DMS79 (cell line): Measurements from ENCODE around the gene MTG1.

Experiments
- DNase-seq: peaks from one replicate; lab custom pipeline; 2025; lab: John Stamatoyannopoulos, UW

Gene MTG1

DNA sequence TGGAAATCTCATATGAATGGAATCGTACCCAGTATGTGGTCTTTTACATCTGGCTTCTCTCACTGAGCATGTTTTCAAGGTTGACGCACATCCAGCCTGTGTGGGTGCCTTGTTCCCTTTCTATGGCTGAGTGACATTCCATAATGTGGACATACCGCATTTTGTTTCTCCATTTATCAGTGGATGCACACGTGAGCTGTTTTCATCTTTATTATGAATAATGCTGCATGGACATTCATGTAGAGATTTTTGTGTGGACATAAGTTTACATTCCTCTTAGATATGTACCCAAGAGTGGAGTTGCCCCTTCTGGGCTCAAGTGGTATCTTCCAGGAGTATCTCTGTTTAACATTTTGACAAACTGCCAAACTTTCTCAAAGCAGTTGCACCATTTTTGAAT lies 58.5 kb downstream of the MTG1 start:
- DNase-seq: no peak

DNA sequence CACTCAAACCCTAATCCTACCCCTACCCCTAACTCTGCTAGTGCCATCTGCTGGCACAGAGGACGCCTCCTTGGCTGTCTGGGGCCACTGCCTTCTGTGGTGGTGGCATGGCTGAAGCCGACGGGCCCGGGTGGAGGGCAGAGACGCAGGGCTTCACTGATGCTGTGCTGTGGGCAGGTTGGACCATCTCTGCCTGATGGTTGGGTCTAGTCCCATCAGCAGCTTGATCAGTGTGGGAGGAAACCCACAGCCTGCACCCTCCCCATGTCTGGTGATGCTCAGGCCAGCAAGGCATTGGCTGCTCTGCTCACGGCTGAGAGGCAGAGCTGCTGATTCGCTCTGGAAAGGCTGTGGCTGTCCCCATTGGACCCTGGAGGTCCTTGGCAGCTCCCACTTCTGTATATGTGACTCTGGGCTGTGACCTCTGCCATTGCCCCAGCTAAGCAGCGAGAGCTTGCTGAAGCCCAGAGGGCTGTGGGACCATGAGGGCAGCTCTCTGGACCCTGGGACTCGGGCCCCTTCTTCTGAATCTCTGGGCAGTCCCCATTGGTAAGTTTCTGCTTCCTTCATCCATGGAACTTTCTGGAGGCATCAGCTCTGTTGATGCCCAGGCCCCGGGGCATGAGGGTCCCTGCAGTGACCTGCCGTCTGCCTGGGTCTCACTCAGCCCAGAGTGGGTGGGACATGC lies 59.7 kb downstream of the MTG1 start, which contains the start of gene SCART1:
Gene SCART1 (plus strand): TSS at position 430 of the 688 bp plus-strand sequence. CDS start 53 bp downstream, at position 483.
- no peak for DNase-seq

DNA sequence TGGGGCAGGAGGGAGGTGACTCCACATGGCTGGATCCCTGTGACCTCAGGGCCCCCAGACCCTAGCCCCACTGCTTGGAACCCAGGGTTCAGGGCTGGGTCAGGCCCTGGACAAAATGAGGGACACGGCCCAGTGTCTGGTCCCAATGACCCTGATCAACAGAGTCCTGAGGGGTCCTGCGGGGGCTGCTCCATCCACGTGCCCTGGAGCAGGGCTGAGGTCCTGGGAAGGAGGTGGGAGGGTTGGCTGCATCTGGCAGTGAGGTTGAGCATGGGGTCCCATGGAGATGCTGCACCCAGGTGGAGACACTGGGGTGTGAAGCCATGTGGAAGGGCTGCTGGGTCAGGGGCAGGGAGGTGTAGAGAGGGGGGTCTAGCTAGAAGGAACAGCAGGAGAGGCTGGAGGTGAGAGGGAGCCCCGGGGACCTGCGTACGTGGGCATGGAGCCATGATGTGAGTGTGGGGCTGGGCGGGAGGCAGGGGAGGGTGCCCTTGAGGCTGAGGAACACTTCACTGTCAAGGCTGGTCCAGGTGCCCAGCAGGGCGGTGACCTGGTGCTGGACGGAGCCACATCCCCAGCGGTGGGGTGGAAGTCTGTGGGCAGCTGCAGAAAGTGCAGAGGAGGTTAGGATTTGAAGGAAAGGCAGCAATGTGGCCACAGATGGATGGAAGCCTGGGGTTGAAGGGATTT lies 60.4 kb downstream of the MTG1 start:
- DNase-seq: no peak

DNA sequence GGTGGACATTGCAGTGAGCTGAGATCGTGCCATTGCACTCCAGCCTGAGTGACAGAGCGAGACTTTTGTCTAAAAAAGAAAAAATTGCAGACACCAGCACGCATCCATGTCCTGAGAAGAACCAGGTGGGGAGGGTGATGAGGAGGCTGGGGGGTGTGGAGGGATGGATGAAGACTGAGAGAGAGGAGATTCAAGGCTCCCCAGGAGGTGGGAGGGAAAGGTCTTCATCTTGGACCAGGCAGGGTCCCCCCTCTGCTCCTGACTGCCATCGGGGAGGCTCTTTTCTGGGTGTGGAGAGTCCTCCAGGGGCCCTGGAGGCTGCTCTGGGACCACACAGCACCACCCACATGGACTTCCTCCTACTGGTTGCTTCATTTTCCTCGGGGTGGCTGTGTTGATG lies 61.2 kb downstream of the MTG1 start:
- no peak for DNase-seq

DNA sequence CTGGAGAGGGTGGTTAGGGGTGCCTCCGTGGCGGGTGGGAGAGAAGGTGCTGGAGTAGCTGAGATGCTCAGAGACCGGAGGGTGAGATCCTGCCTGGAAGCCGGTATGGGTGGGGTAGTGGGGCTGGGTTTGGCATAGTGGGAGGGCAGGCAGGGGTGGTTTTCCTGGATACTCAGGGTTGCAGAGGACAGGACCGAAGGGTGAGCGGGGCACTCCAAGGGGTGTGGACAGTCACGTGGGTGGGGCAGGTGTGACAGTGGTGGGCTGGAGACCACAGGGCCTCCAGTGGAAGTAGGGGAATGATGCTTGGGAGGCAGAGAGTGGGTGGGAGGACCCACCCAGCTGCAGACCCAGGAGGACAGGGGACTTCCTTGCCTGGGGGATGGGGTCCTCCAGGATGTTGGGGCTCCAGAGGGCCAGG lies 61.7 kb downstream of the MTG1 start:
- DNase-seq: no peak

DNA sequence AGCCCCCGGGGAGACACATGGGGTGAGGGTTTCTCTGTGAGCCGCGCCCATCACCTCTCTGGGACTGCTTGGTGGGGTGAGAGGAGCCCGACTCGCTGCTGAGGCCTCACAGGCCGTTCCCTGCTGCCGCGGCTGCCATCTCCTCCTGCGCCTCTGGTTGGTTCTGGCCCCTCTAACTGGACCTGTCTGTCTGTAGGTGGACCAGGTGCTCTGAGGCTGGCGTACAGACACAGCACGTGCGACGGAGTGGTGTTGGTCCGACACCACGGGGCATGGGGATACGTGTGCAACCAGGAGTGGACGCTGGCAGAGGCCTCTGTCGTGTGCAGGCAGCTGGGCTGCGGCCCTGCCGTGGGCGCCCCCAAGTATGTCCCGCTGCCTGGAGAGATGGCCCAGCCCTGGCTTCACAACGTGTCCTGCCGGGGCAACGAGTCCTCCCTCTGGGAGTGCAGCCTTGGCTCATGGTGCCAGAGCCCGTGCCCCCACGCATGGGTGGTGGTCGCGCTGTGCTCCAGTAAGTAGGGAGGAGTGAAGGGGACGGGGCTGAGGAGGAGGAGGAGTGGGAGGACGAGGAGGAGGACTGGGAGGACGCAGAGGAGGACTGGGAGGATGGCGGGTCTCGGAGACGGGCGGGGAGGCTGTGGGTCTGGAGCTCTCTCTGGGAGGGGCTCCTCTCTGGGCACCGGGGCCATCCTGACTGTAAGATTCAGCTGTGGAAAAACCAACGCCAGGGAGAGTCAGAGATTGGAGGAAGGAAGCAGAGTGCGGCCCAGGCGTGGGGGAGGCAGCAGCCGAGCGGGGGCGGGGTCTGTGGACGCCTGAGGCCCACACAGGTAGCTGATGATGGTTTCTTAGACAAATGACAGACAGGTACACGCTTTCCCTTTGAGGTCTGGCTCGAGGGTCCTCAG lies 62.3 kb downstream of the MTG1 start:
- no peak for DNase-seq

DNA sequence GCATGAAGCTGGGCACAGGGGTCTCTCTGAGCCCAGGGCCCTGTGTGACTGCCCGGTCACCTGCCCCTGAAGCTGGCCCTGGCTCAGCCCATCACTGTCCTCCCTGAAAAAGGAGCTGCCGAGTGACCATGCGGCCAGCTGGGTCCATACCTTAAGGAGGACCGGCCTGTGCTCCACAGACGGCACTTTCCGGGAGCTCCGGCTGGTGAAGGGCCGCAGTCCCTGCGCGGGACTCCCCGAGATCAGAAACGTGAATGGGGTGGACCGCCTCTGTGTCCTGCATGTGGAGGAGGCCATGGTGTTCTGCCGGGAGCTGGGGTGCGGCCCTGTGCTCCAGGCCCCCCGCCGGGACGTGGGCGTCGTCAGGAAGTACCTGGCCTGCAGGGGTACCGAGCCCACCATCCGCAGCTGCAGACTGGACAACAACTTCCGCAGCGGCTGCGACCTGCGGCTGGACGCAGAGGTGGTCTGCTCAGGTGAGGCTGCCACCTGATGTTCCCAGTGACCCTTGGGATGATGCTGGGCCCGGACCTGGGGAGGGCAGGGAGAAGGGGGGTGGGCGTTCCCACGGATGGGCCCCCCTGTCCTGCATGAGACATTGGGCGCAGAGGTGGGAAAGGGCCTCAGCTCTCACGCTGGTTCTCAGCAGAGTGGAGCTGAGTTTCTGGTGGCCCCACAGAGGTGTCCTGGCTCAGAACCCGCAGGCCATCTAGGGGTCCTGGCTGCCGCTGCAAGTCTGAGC lies 63.3 kb downstream of the MTG1 start:
- DNase-seq: no peak

DNA sequence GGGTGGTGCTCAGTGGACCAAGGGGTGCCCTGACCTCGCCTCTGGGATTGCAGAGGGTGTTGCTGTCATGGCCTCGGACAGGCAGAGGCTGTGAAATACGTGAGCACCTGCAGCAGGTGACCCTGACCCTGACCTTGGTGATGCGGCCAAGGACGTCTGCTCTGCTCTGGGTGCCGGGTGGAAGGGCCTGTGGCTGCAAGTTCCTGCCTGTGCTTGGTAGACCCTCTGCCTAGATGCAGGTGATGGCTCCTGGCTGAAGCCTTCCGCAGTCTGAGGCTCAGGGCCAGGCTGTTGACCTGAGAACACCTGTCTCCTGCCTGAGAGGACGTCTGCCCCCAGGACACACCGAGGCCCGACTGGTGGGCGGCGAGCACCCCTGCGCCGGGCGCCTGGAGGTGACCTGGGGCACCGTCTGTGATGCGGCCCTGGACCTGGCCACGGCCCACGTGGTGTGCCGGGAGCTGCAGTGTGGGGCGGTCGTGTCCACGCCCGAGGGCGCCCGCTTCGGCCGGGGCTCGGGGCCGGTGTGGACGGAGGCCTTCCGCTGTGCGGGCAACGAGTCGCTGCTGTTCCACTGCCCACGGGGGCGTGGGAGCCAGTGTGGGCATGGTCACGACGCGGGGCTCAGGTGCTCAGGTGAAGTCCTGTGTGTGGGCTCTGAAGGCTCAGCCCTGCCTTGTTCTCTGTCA lies 64.2 kb downstream of the MTG1 start:
- no peak for DNase-seq

DNA sequence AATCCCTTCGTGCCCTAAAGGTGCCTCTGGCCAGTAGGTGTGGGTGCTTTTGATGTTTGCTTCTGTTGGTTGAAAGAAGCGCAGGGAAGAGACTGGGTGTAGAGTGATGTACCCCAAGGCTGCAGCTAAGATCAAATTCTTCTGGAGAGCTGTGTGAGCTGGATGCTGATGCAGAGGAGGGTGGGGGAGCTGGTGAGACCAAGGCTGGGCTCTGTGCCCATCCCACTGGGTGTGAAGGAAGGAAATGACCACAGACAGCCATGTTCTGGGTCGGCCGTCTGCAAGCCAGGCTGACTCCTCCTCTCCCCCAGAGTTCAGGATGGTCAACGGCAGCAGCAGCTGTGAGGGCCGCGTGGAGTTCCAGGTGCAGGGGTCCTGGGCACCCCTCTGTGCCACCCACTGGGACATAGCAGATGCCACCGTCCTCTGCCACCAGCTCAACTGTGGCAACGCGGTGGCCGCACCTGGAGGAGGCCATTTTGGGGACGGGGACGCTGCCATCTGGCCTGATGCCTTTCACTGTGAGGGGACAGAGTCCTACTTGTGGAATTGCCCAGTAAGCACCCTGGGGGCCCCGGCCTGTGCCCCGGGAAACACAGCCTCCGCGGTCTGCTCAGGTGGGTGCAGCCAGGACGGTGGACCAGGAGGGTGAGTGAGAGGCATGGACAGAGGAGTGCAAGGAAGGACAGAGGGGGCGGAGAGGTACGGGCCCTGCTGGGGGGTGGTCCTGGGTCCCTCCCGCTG lies 64.9 kb downstream of the MTG1 start:
- no peak for DNase-seq

DNA sequence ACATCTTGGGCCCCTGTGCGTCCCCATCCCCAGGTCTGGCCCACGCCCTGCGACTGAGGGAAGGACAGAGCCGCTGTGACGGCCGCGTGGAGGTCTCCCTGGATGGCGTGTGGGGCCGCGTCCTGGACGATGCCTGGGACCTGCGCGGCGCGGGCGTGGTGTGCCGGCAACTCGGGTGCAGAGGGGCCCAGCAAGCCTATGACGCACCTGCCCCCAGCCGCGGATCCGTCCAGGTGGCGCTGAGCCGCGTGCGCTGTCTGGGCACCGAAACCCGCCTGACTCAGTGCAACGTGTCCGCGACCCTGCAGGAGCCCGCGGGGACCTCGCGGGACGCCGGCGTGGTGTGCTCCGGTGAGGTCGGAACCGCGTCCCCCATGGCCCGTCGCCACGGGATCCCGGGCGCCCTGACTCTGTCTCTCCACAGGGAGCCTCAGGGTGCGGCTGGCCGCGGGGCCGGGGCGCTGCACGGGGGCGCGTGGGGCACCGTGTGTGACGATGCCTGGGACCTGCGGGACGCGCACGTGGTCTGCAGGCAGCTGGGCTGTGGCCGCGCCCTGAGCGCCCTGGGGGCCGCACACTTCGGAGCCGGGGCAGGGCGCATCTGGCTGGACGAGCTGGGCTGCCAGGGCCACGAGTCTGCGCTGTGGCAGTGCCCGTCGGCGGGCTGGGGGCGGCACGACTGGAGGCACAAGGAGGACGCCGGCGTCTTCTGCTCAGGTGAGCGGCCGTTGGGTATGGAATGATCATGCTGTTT lies 65.7 kb downstream of the MTG1 start:
- DNase-seq: no peak

DNA sequence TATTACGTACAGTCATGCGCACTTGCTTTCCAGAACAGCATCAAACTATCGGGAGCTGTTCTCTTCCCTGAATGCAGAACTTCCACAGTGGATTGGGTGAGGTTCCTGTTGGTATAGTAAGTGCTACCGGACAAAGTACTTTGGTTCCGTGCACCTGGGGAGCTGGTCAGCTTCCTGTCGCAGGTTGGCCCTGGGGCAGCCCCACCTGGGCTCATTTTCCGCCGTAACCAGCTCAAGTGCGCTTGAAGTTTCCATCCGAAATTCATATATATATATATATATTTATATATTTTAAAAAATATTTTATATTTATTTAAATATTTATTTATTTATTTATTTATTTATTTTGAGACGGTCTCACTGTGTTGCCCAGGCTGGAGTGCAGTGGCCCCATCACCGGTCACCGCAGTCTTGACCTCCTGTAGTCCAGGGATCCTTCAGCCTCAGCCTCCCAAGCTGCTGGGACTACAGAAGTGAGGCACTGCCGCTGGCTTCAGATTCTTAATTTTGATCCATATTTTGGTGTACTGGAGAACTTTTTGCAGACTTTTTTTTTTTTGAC lies 66.3 kb downstream of the MTG1 start:
- no peak for DNase-seq

DNA sequence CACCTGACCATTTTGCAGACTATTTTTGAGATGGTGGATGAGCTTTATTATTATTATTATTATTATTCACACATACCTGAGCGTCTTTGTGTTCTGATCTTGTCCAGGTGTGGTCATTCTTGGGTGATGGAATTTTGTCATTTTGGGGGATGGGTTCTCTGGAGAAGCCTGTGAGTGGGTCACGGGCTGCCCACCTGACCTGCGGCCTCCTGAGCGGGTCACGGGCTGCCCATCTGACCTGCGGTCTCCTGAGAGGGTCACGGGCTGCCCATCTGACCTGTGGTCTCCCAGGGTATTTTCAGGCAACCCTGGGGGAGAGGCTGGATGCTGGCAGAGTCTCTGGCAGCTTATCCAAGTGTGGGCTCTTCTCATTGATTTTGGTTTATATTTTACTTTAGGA lies 67.1 kb downstream of the MTG1 start:
- DNase-seq: no peak

DNA sequence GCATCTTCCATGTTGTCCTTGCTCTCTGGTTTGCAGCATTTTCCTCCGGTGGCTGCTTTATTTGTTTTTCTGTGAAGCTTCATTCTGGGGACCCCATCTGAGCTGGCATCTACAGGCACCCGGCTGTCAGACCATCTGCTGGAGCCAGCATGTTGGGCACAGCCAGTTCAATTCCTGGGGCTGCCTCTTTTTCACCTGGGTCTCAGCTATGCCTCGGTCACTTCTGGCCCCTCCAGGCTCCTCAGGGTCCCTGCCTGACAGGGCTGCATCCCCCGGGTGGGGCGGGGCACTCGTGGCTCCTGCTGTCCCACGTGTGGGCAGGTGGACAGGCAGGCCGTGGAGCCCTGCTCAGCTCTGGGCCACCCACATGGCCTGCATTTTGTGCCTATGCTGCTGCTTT lies 67.9 kb downstream of the MTG1 start:
- no peak for DNase-seq

DNA sequence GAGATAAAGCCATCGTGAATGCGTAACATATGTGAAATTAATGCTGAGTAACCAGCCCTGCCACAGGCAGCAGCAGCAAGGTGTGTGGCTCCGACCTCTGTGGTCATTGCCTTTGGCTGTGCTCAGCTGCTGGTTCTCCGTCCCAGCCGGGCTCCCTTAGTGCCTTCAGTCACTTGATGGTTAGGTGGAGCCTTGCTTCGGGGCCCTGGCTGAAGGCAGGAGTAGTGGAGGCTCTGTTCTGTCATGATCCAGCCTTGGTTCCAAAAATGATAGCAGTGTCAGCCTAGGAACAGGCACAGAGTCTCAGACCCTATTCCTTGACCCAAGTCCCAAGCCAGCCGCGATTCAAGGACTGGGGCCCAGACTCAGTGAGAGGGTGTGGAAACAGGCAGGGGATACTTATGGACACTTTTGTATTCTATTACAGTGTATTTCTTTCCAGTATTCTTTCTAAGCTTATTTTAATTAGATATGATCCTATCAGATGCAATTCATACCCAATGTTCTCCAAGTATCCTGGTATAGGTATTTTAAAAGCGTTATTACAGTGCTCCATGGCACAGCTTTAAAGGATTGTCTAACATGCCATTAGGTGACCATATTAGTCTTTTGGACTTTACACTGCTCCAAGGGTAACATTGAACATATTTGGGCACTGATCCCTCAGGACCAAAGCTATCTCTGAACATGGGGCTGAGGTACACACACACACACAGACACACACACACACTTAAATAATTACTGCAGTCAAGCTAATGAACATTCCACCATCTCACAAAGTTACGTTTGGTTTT lies 68.8 kb downstream of the MTG1 start:
- DNase-seq: no peak

DNA sequence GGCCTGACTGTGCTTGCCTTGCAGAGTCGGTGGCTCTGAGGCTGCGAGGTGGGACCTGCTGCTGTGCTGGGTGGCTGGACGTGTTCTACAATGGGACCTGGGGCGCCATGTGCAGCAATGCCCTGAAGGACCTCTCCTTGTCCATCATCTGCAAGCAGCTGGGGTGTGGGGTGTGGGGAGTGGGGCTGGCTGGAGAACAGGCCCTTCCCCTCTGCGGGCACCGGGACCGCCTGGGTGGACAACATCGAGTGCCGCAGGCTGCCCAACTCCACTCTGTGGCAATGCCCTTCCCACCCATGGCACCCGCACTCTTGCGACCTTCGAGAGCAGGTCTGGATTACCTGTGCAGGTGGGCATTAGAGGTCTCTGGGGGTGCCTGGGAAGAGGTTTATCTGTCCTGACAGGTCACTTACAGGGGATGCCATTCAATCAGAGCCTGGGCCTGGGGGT lies 70.7 kb downstream of the MTG1 start:
- DNase-seq: no peak

DNA sequence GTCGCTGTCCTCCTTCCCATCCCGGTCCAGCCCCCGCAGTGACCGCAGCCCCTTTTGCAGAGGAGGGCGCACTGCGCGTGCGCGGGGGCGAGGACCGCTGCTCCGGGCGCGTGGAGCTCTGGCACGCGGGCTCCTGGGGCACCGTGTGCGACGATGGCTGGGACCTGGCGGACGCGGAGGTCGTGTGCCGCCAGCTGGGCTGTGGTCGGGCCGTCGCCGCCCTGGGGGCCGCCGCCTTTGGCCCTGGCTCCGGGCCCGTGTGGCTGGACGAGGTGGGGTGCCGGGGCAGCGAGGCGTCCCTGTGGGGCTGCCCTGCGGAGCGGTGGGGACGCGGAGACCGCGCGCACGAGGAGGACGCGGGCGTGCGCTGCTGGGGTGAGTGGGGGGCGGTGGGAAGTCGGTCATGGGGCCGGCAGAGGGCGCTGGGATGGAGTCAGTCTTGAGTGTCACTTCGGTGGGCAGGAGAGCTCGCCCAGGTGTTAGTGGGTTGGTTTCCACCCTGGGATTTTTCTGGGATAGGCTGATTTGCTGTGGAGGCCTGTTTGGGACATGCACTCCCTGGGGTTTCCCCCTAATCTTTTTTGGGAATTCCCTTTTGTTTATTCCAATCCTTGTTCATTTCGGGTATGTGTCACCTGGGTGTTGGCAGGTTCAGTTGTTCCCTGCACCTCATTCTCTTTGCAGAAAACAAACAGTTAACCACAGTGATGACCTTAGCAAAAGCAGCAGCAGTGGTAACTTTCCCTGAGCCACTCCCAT lies 71.4 kb downstream of the MTG1 start:
- DNase-seq: no peak

DNA sequence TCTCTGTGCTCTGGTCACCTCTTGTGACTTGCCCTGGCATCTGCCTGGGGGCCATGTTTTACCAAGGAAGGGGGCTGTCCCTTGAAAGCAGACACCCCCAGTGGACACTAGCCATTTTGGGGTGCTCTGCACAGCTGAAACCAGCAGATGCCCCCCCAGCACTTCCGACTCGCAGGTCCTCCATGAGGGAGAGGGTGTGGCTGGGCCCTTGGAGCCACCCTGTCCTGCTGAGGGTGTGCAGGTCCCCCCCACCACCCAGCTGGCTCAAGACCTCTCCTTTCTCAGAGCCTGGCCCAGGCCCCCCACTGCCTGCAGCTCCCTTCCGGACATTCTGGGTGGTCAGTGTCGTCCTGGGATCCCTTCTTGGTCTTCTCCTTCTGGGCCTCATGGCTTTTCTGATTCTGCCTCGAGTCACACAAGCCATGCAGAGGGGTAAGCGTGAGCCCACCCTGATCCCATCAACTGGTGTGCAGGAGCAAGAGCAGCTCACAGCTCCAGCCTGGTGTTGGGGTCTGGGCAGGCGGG lies 72.1 kb downstream of the MTG1 start:
- DNase-seq: no peak
